GM21825 (cell line): Measurements from ENCODE around the gene DACH2.
"Not testable (repeated sequence)": the region's sequence is repeated elsewhere in the genome, so short reads cannot be mapped to it uniquely, and the experiment has no call there.

Experiments
- ATAC-seq: cut with Tn5 transposase; IDR thresholded peaks from one replicate; pipeline ENCODE4 v1.9.1; 2021; ENCODE audit warnings: mild to moderate bottlenecking, moderate library complexity; ENCODE audit not compliant: unreplicated experiment

Gene DACH2

GRCh38 chrX:86148024-86148511, at the start of gene DACH2:
DACH2 (plus strand) TSS chrX:86148451.
- peak; percentile 96 for ATAC-seq

- no peak for ATAC-seq
These were observed 45.9 kb upstream of the DACH2 start for GRCh38 chrX:86102341-86102740.

GRCh38 chrX:86103061-86103460, 45.2 kb upstream of the DACH2 start:
- ATAC-seq = no peak

GRCh38 chrX:86104526-86104925, 43.7 kb upstream of the DACH2 start:
- no peak for ATAC-seq

GRCh38 chrX:86121916-86122315, 26.3 kb upstream of the DACH2 start:
- no peak for ATAC-seq

GRCh38 chrX:86133761-86134160, 14.5 kb upstream of the DACH2 start:
- no peak for ATAC-seq

- ATAC-seq = no peak
These were observed 11.2 kb upstream of the DACH2 start for GRCh38 chrX:86137071-86137470.

GRCh38 chrX:86141786-86142185, 6.5 kb upstream of the DACH2 start:
- no peak for ATAC-seq

- ATAC-seq = no peak
These were observed 2.1 kb upstream of the DACH2 start for GRCh38 chrX:86146102-86146501.

GRCh38 chrX:86148594-86148993, 343 bp downstream of the DACH2 start:
- ATAC-seq = no peak

GRCh38 chrX:86149119-86149518, 868 bp downstream of the DACH2 start:
- ATAC-seq = no peak

- ATAC-seq = no peak
These were observed 6.3 kb downstream of the DACH2 start for GRCh38 chrX:86154553-86154952.

- ATAC-seq = peak; percentile 75
These were observed 23.1 kb downstream of the DACH2 start for GRCh38 chrX:86171366-86171765.

GRCh38 chrX:86178906-86179305, 30.7 kb downstream of the DACH2 start:
- ATAC-seq = no peak

- ATAC-seq = not testable (repeated sequence)
These were observed 33.1 kb downstream of the DACH2 start for GRCh38 chrX:86181325-86181724.

GRCh38 chrX:86192827-86193226, 44.6 kb downstream of the DACH2 start:
- no peak for ATAC-seq

- ATAC-seq = no peak
These were observed 46.5 kb downstream of the DACH2 start for GRCh38 chrX:86194758-86195157.

- ATAC-seq = no peak
These were observed 47.1 kb downstream of the DACH2 start for GRCh38 chrX:86195343-86195742.

- ATAC-seq = no peak
These were observed 49.6 kb downstream of the DACH2 start for GRCh38 chrX:86197815-86198214.

GRCh38 chrX:86210772-86211171, 62.5 kb downstream of the DACH2 start:
- no peak for ATAC-seq

- no peak for ATAC-seq
These were observed 67.0 kb downstream of the DACH2 start for GRCh38 chrX:86215260-86215659.

GRCh38 chrX:86237482-86237881, 89.2 kb downstream of the DACH2 start:
- no peak for ATAC-seq

- no peak for ATAC-seq
These were observed 93.3 kb downstream of the DACH2 start for GRCh38 chrX:86241547-86241946.

- ATAC-seq = no peak
These were observed 115.3 kb downstream of the DACH2 start for GRCh38 chrX:86263526-86263925.
